Esophagus squamous epithelium (tissue), 5 donors: Measurements from ENCODE around the gene TOMM40L. TPM values are rescaled to one million over a fixed set of nuclear protein-coding genes. Genes with fewer than 3 reads are reported as not detected.

Experiments used
- DNase-seq: peaks from one replicate; lab custom pipeline; 2025; lab: John Stamatoyannopoulos, UW
- H3K27ac ChIP-seq, 4 donors: fragments of 200-600 bp; sonication (generic); one replicate each; pipeline ENCODE4 v1.5.1; 2016 to 2019; ENCODE audit warnings: mild to moderate bottlenecking in 1 of 4
- H3K27me3 ChIP-seq, 4 donors: fragments of 200-600 bp; sonication (generic); 1 replicate in 3 of 4; 2 replicates in 1 of 4; pipeline versions ENCODE4 v1.5.1 to v1.6.0; 2017 to 2021; ENCODE audit warnings: antibody characterized with exemption in 1 of 4
- H3K36me3 ChIP-seq, 3 donors: fragments of 200-600 bp; sonication (generic); one replicate each; pipeline ENCODE4 v1.5.1; 2016 to 2019
- H3K4me1 ChIP-seq, 3 donors: fragments of 200-600 bp; sonication (generic); one replicate each; pipeline ENCODE4 v1.5.1; 2017 to 2019
- H3K4me3 ChIP-seq, 4 donors: fragments of 200-600 bp; sonication (generic); 1 replicate in 3 of 4; 2 replicates in 1 of 4; pipeline ENCODE4 v1.5.1; 2016 to 2019; ENCODE audit warnings: mild to moderate bottlenecking in 2 of 4, moderate library complexity in 1 of 4
- H3K9me3 ChIP-seq, 3 donors: fragments of 200-600 bp; sonication (generic); one replicate each; pipeline ENCODE4 v1.5.1; 2016 to 2019
- POLR2A ChIP-seq, 4 donors: fragments of 450-650 bp; IDR thresholded peaks; one replicate each; pipeline ENCODE4 v1.6.1; 2017; ENCODE audit warnings: antibody characterized with exemption in 4 of 4, mild to moderate bottlenecking in 4 of 4, moderate library complexity in 3 of 4
- WGBS, 2 donors: methylation state at CpG; one replicate each; pipeline ENCODE4 v1.1.5; 2018; 5-methylcytosine and 5-hydroxymethylcytosine counted together
- intact Hi-C: fragments of 100-400 bp; cut with DNase I; formaldehyde crosslinking; loops from one replicate; pipeline ENCODE4 v1.15.0; 2022
- total RNA-seq, 4 donors: library from RNA; depleted of rRNA; stranded (reverse); fragments of >200 nt; gene quantifications; one replicate each; pipeline ENCODE4 v1.1.0, GENCODE V29; 2016
- TF ChIP-seq, protein P1 (sequence below), 6 experiments: fragments of 450-650 bp in 4 of 6; fragments of 200-600 bp in 2 of 6; sonication (generic) in 2 of 6; IDR thresholded peaks; one replicate each; pipeline ENCODE4 v1.5.1; 2016 to 2019; ENCODE audit warnings: antibody characterized with exemption in 6 of 6, mild to moderate bottlenecking in 4 of 6, moderate library complexity in 4 of 6
- donor health status: DM: yes; HTN: yes; CAD: no.

The TOMM40L gene
- total RNA-seq, 4 donors from 2014 or later: 7.6 to 23.9 (median 10.2) TPM

DNA sequence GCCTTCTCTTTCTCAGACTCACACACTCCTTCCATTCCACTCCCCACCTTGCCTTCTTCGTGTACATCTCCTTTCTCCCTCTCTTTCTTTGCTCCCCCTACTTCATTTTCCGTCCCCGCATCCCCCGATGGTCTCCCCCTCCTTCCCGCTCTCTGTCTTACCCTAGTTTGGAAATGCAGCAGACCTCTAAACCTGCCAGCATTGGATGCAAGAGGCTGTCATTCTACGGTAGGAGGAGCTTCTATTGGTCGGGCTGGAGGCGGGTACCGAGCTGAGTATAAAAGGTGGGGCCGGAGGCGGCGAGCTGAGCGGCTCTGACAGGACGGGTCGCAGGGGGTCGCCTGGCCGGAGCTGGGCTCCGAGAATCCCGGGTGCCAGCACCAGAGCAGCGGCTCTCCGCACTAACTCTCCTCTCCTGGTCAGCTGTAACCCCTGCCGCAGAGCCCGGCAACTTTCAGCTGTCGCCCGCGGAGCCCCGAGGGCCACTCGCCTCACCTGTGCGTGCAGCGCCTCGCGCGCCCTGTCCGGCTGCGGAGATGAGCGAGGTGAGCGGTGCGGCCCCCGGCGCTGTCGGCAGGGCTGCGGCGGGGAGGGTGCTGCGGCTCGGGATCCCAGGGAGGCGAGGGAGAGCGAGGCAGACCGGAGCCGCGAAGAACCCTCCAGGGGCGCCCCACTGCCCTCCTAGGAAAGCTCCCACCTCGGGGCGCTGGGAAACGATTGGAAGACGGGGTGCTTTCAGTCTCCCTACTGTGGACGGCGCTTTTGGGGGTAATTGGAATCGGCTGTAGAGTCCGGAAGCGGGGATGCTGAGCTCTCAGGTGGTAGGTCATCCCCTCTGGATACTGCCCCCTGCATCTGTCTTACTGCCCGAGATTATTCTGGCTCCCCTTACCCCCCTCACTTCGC, 32.8 kb downstream of the TOMM40L start, which contains the start of gene PCP4L1:
Gene PCP4L1 (plus strand): TSS at position 307 of the 906 bp plus-strand sequence. CDS start 230 bp downstream, at position 537.
- H3K27ac ChIP-seq: peak within 1 kb of the TSS; percentile 44 to 71 (median 54)
- peak in 1 of 4 donors; percentile 53 for TF ChIP-seq POLR2A (IDR thresholded peaks at IDR 0.05)
- TF ChIP-seq, protein P1, sequence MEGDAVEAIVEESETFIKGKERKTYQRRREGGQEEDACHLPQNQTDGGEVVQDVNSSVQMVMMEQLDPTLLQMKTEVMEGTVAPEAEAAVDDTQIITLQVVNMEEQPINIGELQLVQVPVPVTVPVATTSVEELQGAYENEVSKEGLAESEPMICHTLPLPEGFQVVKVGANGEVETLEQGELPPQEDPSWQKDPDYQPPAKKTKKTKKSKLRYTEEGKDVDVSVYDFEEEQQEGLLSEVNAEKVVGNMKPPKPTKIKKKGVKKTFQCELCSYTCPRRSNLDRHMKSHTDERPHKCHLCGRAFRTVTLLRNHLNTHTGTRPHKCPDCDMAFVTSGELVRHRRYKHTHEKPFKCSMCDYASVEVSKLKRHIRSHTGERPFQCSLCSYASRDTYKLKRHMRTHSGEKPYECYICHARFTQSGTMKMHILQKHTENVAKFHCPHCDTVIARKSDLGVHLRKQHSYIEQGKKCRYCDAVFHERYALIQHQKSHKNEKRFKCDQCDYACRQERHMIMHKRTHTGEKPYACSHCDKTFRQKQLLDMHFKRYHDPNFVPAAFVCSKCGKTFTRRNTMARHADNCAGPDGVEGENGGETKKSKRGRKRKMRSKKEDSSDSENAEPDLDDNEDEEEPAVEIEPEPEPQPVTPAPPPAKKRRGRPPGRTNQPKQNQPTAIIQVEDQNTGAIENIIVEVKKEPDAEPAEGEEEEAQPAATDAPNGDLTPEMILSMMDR (IDR thresholded peaks at IDR 0.05): no peak
- peak within 1 kb of the TSS; percentile 48 to 77 (median 58) for H3K4me3 ChIP-seq
- WGBS, 2 donors: 2 to 11% methylated on average over 8 to 14 of the region's 62 CpGs
- no peaks in the 10 kb centered on the region for H3K36me3 ChIP-seq
- H3K9me3 ChIP-seq: peaks cover 0 to 16% (median 9%) of the 10 kb centered on the region in 3 donors
- peaks cover 15 to 73% (median 30%) of the 10 kb centered on the region in 3 donors for H3K4me1 ChIP-seq
- no peak for DNase-seq
- peaks cover 0 to 49% (median 0%) of the 10 kb centered on the region in 4 donors for H3K27me3 ChIP-seq
- intact Hi-C loops: no loop called here

DNA sequence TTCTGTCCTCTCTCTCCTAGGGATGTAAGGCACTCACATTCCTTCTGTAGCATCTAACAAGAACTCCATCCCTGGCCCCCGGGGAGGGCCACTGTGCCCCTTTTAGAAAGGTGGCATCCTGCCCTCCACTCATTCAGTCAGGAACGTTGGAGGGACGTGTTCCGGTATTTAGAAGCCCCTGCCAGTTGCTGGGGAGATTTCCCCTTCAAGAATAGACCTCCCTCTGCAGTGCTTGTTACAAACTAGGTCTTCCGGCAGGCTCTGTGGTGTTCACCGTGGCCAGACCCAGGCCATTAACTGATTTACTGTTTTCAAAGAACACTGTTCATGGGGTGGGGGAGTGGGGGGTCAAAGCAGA, 33.5 kb downstream of the TOMM40L start:
- no peak overlapping the region for H3K27ac ChIP-seq
- peaks cover 0 to 49% (median 0%) of the 10 kb centered on the region in 4 donors for H3K27me3 ChIP-seq
- no peak for DNase-seq
- no peak for TF ChIP-seq POLR2A (IDR thresholded peaks at IDR 0.05)
- TF ChIP-seq, protein P1 (IDR thresholded peaks at IDR 0.05): no peak
- WGBS, 2 donors: 22% methylated on average over 5 of the region's 6 CpGs; no CpG with 5 or more reads in 1 of the 2 donors
- intact Hi-C loops: no loop called here
- peak overlapping the region; percentile 48 to 77 (median 58) for H3K4me3 ChIP-seq
- H3K9me3 ChIP-seq: peaks cover 0 to 16% (median 9%) of the 10 kb centered on the region in 3 donors
- H3K36me3 ChIP-seq: no peaks in the 10 kb centered on the region
- peaks cover 15 to 73% (median 30%) of the 10 kb centered on the region in 3 donors for H3K4me1 ChIP-seq

DNA sequence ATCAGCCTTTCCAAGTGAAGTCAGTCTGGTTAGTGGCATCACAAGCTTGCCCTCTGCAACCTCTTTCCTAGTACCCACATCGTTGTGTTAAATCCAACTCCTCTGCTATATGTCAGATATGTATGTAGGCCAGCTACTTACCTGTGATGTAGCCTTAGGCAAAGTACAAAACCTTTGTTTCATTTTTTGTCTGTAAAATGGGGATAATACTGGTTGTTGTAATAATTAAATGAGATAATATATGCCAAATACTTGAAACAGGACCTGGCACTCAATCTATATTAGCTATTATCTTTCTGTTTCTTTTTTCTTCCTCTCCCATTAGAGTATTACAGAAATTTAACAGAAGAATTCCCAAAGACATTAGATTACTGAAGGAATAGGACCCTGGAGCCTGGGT, 33.9 kb downstream of the TOMM40L start:
- no peak for DNase-seq
- WGBS, 2 donors: 30 to 38% methylated on average over 1 of the region's 1 CpG
- Histone ChIP-seq H3K9me3 (peaks cover 0 to 16% (median 9%) of the 10 kb centered on the region in 3 donors), H3K4me3 (peak overlapping the region in 2 of 4 donors; percentile 67 to 77), H3K36me3 (no peaks in the 10 kb centered on the region), H3K27ac (no peak overlapping the region), H3K4me1 (peaks cover 15 to 73% (median 30%) of the 10 kb centered on the region in 3 donors), H3K27me3 (peaks cover 0 to 49% (median 0%) of the 10 kb centered on the region in 4 donors)
- intact Hi-C loops: no loop called here
- TF ChIP-seq, protein P1 (IDR thresholded peaks at IDR 0.05): no peak

DNA sequence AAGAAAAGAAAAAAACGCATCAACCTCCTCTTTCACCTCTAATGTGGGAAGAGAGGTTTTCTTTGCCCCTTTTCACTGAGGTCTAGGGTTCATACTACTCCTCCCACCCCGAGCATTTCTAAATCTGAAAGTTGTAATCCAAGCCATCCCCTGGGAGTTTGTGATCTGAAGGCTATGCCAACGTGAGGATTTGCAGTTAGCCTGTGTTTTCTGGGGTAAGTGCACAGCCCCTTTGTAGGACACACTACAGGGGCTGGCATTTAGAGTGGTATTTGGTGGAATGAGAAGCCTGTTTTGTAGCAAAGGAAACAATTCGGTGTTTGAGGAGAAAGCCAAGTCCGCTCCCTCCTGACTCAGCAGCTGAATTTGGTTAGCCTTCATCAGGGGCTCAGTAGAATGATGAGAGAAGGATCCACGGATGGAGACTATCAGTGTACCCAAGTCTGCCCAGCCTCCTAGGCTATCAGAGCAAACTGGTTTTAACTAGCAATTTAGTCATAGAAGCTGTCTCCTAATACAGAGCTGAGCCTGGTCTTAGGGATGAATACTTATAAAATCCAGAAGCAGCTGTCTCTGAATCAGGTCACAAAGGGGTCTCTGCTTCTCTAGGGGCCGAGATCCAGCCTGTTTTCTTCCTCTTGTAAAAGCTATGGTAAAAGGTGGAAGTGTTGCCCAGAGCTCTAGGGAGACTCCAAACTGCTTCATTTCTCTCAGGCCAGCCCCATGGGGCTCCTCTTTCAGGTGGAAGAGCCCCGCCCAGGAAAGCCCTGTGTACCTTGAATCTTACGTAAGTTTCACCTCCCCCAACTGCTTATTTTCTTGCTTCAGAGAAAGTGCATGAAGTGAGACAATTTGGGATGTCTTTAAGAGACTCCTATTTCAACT, 34.8 kb downstream of the TOMM40L start:
- no peaks in the 10 kb centered on the region for H3K36me3 ChIP-seq
- TF ChIP-seq, protein P1 (IDR thresholded peaks at IDR 0.05): no peak
- TF ChIP-seq POLR2A (IDR thresholded peaks at IDR 0.05): no peak
- DNase-seq: no peak
- H3K27ac ChIP-seq: peak overlapping the region; percentile 22 to 51 (median 37)
- H3K4me1 ChIP-seq: peaks cover 15 to 65% (median 30%) of the 10 kb centered on the region in 3 donors
- intact Hi-C loops: no loop called here
- WGBS, 2 donors: 17 to 24% methylated on average over 9 of the region's 9 CpGs
- peaks cover 0 to 16% (median 9%) of the 10 kb centered on the region in 3 donors for H3K9me3 ChIP-seq
- H3K4me3 ChIP-seq: peak overlapping the region in 1 of 4 donors; percentile 77
- peaks cover 0 to 49% (median 0%) of the 10 kb centered on the region in 4 donors for H3K27me3 ChIP-seq
